ENCODE measurements around the gene PRSS27. TPM values are rescaled to one million over a fixed set of nuclear protein-coding genes. Genes with fewer than 3 reads are reported as not detected.
"Not testable (repeated sequence)": the region's sequence is repeated elsewhere in the genome, so short reads cannot be mapped to it uniquely, and the experiment has no call there.

PRSS27 gene
- total RNA-seq, 3 donors from 2014 or later, result 1.1 to 2.2 (median 1.4) TPM

GRCh38 chr16:2734844-2735515, 15.0 kb upstream of the PRSS27 start:
- intact Hi-C loops (cut with DNase I, micrococcal nuclease), result no loop called here
- ATAC-seq (no peak), DNase-seq (no peak)
- Histone ChIP-seq H3K4me1 (ENCODE audit: low read depth) (no peaks in the 10 kb centered on the region), H3K4me3 (no peak overlapping the region), H3K9me3 (no peaks in the 10 kb centered on the region), H3K36me3 (ENCODE audit: low read depth) (no peaks in the 10 kb centered on the region)
- no peak for TF ChIP-seq CTCF (IDR thresholded peaks at IDR 0.05)

- no peak for TF ChIP-seq CTCF (IDR thresholded peaks at IDR 0.05)
Measured at GRCh38 chr16:2728034-2728433, 8.0 kb upstream of the PRSS27 start.

GRCh38 chr16:2726923-2727322, 6.9 kb upstream of the PRSS27 start:
- ATAC-seq (no peak), DNase-seq (no peak)
- Histone ChIP-seq H3K4me3 (no peak overlapping the region), H3K9me3 (no peaks in the 10 kb centered on the region), H3K36me3 (ENCODE audit: low read depth) (no peaks in the 10 kb centered on the region), H3K4me1 (ENCODE audit: low read depth) (no peaks in the 10 kb centered on the region)
- TF ChIP-seq CTCF (IDR thresholded peaks at IDR 0.05), result no peak
- intact Hi-C loops (cut with DNase I, micrococcal nuclease), result no loop called here

More at GRCh38 chr16:2728034-2728433, 8.0 kb upstream of the PRSS27 start:
- Histone ChIP-seq H3K36me3 (ENCODE audit: low read depth) (no peaks in the 10 kb centered on the region), H3K4me3 (no peak overlapping the region), H3K4me1 (ENCODE audit: low read depth) (no peaks in the 10 kb centered on the region), H3K9me3 (no peaks in the 10 kb centered on the region)
- no peak for ATAC-seq
- no peak for DNase-seq
- intact Hi-C loops (cut with DNase I, micrococcal nuclease), result no loop called here

GRCh38 chr16:2724816-2725348, 4.9 kb upstream of the PRSS27 start:
- no peaks in the 10 kb centered on the region for H3K9me3 ChIP-seq
- no peak overlapping the region for H3K4me3 ChIP-seq
- peak in 1 of 3 donors; percentile 44 for DNase-seq
- no peak for ATAC-seq
- intact Hi-C loops (cut with DNase I, micrococcal nuclease), result no loop called here
- no peaks in the 10 kb centered on the region for H3K36me3 ChIP-seq (ENCODE audit: low read depth)
- TF ChIP-seq CTCF (IDR thresholded peaks at IDR 0.05), result no peak
- peaks cover 10% of the 10 kb centered on the region for H3K4me1 ChIP-seq (ENCODE audit: low read depth)

GRCh38 chr16:2724088-2724676, 4.2 kb upstream of the PRSS27 start:
- H3K4me3 ChIP-seq, result no peak overlapping the region
- DNase-seq (no peak), ATAC-seq (no peak)
- peaks cover 16% of the 10 kb centered on the region for H3K4me1 ChIP-seq (ENCODE audit: low read depth)
- H3K9me3 ChIP-seq, result no peaks in the 10 kb centered on the region
- H3K36me3 ChIP-seq (ENCODE audit: low read depth), result no peaks in the 10 kb centered on the region
- no peak for TF ChIP-seq CTCF (IDR thresholded peaks at IDR 0.05)
- intact Hi-C loops (cut with DNase I, micrococcal nuclease), result no loop called here

GRCh38 chr16:2721634-2722173, 1.7 kb upstream of the PRSS27 start:
- intact Hi-C loops (cut with DNase I, micrococcal nuclease); H3K9me3 ChIP-seq; H3K4me3 ChIP-seq; H3K36me3 ChIP-seq (ENCODE audit: low read depth); ATAC-seq: not testable (repeated sequence)
- H3K4me1 ChIP-seq (ENCODE audit: low read depth), result peaks cover 19% of the 10 kb centered on the region
- DNase-seq, result peak in 1 of 3 donors; percentile 30
